Measurements from ENCODE around the gene MARS1.

MARS1 gene

DNA sequence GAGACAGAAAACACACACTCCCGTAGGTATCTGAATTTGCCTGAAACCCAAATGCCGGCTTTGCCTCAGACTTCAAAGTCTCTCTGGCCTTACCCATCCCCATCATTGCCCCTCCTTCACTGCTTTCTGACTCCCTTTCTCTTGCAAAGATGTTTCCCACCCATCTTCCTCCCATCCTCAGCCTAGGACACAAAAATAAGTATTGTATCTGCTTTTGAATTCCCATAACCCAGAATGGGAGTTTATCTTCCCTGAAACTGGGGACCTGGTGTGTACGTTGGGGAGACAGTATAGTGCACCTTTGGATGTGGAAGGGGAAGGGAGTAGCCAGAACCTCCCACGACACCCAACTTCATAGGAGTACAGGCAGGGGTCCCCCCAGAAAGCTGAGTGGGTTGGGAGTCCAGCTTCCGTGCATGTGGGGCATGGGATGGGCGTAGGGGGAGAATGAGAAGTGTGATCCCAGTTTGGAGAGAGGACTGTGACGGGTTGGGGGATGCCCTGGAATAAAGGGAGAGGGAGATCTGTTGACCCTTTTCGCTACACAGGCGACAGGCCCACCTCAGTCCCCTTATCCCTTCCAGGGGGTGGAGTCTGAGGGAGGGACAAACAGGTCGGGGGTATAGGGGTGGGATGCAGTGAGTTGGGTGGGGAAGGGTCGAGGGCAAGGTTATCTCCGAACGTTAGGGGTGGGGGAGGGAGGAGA is 61.5 kb downstream of the MARS1 start:
- CTCF ChIA-PET = interaction anchor here (0.7 kb wide), 1 partner anchor 728 kb away, joined by 3 read pairs; no protein-coding TSS in a partner anchor
- H3K36me3 ChIP-seq (ENCODE audit: control insufficient read depth in 2 of 2, insufficient read depth in 1 of 2, low read length in 2 of 2) = peaks cover 4 to 16% of the 10 kb centered on the region in 2 experiments; a peak in 1 of 3 replicates
- POLR2A ChIA-PET = no interaction called here
- peak overlapping the region; percentile 61 for H3K4me3 ChIP-seq (ENCODE audit: low read depth, low read length)
- peak; percentile 62 for TF ChIP-seq ZNF335 (tag by site-specific recombination; conservative IDR thresholded peaks at IDR 0.05)
- TF ChIP-seq ZEB2 (tag by site-specific recombination; IDR thresholded peaks at IDR 0.05) = no peak
- TF ChIP-seq SP2 (tag by site-specific recombination; IDR thresholded peaks at IDR 0.05) = no peak
- no peak for TF ChIP-seq ZBTB1 (tag by site-specific recombination; IDR thresholded peaks at IDR 0.05)
- no peak for TF ChIP-seq ZNF626 (tag by site-specific recombination; IDR thresholded peaks at IDR 0.05)
- TF ChIP-seq ZNF23 (tag by site-specific recombination; IDR thresholded peaks at IDR 0.05; ENCODE audit: borderline replicate concordance) = no peak
- TF ChIP-seq GLI2 (tag by site-specific recombination; IDR thresholded peaks at IDR 0.05; ENCODE audit: borderline replicate concordance, low read depth) = no peak
- TF ChIP-seq KLF17 (tag by site-specific recombination; IDR thresholded peaks at IDR 0.05) = no peak
- peaks cover 5% of the 10 kb centered on the region for H3K4me1 ChIP-seq (ENCODE audit: control insufficient read depth, insufficient read depth, low read length)
- H3K27ac ChIP-seq (ENCODE audit: extremely low read depth, low read depth, low read length) = no peak overlapping the region
- no peaks in the 10 kb centered on the region for H3K9me3 ChIP-seq (ENCODE audit: control insufficient read depth, insufficient read depth, low read depth, low read length)

DNA sequence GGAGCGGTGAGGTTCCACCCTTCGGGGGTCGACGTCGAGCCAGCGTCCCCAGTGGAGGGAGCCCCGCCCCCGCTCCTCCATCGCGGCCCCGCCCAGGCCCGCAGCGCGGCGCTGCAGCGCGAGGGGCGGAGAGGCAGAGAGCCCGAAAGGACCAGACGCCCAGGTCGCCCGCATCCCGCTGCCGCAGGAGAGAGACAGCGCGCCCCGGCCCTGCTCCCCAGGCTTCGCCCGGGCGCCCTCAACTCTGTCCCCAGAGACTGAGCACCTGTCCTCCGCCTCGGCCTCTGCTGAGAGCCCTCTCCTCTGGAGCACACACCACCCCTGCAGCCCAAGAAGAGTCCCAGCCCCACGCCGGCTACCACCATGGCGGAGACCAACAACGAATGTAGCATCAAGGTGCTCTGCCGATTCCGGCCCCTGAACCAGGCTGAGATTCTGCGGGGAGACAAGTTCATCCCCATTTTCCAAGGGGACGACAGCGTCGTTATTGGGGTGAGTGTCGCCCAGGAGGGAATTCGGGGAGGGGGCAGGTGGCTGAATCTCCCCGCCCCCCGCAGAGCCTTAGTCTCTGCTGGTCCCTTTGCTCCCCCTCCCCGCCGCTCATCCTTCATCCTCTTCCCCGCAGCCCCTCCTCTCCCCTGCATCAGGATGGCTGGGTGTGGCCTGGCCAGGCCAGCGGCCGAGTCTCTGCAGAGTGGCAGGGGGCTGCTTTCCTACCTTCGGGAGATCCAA is 62.2 kb downstream of the MARS1 start, which contains the start of gene KIF5A:
KIF5A (plus strand) TSS at position 136 of the 732 bp plus-strand sequence; CDS start at position 364, 228 bp downstream.
- ChIA-PET CTCF (no interaction called here), POLR2A (no interaction called here)
- Histone ChIP-seq H3K36me3 (ENCODE audit: control insufficient read depth in 2 of 2, insufficient read depth in 1 of 2, low read length in 2 of 2) (peaks cover 4 to 11% of the 10 kb centered on the region in 2 experiments; a peak in 1 of 3 replicates), H3K4me3 (ENCODE audit: low read depth, low read length) (peak within 1 kb of the TSS; percentile 61), H3K9me3 (ENCODE audit: control insufficient read depth, insufficient read depth, low read depth, low read length) (no peaks in the 10 kb centered on the region), H3K4me1 (ENCODE audit: control insufficient read depth, insufficient read depth, low read length) (peaks cover 5% of the 10 kb centered on the region), H3K27ac (ENCODE audit: extremely low read depth, low read depth, low read length) (no peak within 1 kb of the TSS)
- TF ChIP-seq ZNF175 (tag by site-specific recombination; IDR thresholded peaks at IDR 0.05) (no peak), ZNF311 (tag by site-specific recombination; IDR thresholded peaks at IDR 0.05; ENCODE audit: borderline replicate concordance) (no peak), ZNF560 (tag by site-specific recombination; IDR thresholded peaks at IDR 0.05; ENCODE audit: borderline replicate concordance) (no peak), ZFP41 (tag by site-specific recombination; IDR thresholded peaks at IDR 0.05; ENCODE audit: borderline replicate concordance) (no peak), ZNF423 (tag by site-specific recombination; IDR thresholded peaks at IDR 0.05) (no peak), MYNN (tag by site-specific recombination; IDR thresholded peaks at IDR 0.05; ENCODE audit: borderline replicate concordance) (no peak), ZNF433 (tag by site-specific recombination; IDR thresholded peaks at IDR 0.05; ENCODE audit: low read depth) (no peak), ZNF174 (tag by site-specific recombination; IDR thresholded peaks at IDR 0.05) (no peak), MEIS1 (CRISPR knock-in tag; IDR thresholded peaks at IDR 0.05; ENCODE audit: borderline replicate concordance) (no peak), ZSCAN30 (tag by site-specific recombination; IDR thresholded peaks at IDR 0.05) (no peak), KLF8 (tag by site-specific recombination; IDR thresholded peaks at IDR 0.05) (peak; percentile 61; the same call in 1 of the 2 replicates), ZNF623 (tag by site-specific recombination; IDR thresholded peaks at IDR 0.05) (no peak), KLF9 (tag by site-specific recombination; IDR thresholded peaks at IDR 0.05; ENCODE audit: low read depth) (peak; percentile 89), ZNF133 (tag by site-specific recombination; IDR thresholded peaks at IDR 0.05) (no peak)
- TF ChIP-seq, protein P1, sequence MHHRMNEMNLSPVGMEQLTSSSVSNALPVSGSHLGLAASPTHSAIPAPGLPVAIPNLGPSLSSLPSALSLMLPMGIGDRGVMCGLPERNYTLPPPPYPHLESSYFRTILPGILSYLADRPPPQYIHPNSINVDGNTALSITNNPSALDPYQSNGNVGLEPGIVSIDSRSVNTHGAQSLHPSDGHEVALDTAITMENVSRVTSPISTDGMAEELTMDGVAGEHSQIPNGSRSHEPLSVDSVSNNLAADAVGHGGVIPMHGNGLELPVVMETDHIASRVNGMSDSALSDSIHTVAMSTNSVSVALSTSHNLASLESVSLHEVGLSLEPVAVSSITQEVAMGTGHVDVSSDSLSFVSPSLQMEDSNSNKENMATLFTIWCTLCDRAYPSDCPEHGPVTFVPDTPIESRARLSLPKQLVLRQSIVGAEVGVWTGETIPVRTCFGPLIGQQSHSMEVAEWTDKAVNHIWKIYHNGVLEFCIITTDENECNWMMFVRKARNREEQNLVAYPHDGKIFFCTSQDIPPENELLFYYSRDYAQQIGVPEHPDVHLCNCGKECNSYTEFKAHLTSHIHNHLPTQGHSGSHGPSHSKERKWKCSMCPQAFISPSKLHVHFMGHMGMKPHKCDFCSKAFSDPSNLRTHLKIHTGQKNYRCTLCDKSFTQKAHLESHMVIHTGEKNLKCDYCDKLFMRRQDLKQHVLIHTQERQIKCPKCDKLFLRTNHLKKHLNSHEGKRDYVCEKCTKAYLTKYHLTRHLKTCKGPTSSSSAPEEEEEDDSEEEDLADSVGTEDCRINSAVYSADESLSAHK (tag by site-specific recombination; IDR thresholded peaks at IDR 0.05) = no peak
- TF ChIP-seq, protein P2, sequence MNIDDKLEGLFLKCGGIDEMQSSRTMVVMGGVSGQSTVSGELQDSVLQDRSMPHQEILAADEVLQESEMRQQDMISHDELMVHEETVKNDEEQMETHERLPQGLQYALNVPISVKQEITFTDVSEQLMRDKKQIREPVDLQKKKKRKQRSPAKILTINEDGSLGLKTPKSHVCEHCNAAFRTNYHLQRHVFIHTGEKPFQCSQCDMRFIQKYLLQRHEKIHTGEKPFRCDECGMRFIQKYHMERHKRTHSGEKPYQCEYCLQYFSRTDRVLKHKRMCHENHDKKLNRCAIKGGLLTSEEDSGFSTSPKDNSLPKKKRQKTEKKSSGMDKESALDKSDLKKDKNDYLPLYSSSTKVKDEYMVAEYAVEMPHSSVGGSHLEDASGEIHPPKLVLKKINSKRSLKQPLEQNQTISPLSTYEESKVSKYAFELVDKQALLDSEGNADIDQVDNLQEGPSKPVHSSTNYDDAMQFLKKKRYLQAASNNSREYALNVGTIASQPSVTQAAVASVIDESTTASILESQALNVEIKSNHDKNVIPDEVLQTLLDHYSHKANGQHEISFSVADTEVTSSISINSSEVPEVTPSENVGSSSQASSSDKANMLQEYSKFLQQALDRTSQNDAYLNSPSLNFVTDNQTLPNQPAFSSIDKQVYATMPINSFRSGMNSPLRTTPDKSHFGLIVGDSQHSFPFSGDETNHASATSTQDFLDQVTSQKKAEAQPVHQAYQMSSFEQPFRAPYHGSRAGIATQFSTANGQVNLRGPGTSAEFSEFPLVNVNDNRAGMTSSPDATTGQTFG (tag by site-specific recombination; IDR thresholded peaks at IDR 0.05; ENCODE audit: borderline replicate concordance) = no peak
- TF ChIP-seq, protein P3, sequence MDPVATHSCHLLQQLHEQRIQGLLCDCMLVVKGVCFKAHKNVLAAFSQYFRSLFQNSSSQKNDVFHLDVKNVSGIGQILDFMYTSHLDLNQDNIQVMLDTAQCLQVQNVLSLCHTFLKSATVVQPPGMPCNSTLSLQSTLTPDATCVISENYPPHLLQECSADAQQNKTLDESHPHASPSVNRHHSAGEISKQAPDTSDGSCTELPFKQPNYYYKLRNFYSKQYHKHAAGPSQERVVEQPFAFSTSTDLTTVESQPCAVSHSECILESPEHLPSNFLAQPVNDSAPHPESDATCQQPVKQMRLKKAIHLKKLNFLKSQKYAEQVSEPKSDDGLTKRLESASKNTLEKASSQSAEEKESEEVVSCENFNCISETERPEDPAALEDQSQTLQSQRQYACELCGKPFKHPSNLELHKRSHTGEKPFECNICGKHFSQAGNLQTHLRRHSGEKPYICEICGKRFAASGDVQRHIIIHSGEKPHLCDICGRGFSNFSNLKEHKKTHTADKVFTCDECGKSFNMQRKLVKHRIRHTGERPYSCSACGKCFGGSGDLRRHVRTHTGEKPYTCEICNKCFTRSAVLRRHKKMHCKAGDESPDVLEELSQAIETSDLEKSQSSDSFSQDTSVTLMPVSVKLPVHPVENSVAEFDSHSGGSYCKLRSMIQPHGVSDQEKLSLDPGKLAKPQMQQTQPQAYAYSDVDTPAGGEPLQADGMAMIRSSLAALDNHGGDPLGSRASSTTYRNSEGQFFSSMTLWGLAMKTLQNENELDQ (tag by site-specific recombination; IDR thresholded peaks at IDR 0.05; ENCODE audit: low read depth) = no peak
